Esophagus squamous epithelium (tissue), 4 donors: ENCODE data around the gene SH3PXD2B.

ENCODE experiments used
- POLR2A ChIP-seq, 4 donors: fragments of 450-650 bp; IDR thresholded peaks; one replicate each; pipeline ENCODE4 v1.6.1; 2017; ENCODE audit warnings: antibody characterized with exemption in 4 of 4, mild to moderate bottlenecking in 4 of 4, moderate library complexity in 3 of 4
- TF ChIP-seq, protein P1 (sequence below), 6 experiments: fragments of 450-650 bp in 4 of 6; fragments of 200-600 bp in 2 of 6; sonication (generic) in 2 of 6; IDR thresholded peaks; one replicate each; pipeline ENCODE4 v1.5.1; 2016 to 2019; ENCODE audit warnings: antibody characterized with exemption in 6 of 6, mild to moderate bottlenecking in 4 of 6, moderate library complexity in 4 of 6

GRCh38 chr5:172305380-172305779 is 148.9 kb downstream of the SH3PXD2B start:
- TF ChIP-seq, protein P1, sequence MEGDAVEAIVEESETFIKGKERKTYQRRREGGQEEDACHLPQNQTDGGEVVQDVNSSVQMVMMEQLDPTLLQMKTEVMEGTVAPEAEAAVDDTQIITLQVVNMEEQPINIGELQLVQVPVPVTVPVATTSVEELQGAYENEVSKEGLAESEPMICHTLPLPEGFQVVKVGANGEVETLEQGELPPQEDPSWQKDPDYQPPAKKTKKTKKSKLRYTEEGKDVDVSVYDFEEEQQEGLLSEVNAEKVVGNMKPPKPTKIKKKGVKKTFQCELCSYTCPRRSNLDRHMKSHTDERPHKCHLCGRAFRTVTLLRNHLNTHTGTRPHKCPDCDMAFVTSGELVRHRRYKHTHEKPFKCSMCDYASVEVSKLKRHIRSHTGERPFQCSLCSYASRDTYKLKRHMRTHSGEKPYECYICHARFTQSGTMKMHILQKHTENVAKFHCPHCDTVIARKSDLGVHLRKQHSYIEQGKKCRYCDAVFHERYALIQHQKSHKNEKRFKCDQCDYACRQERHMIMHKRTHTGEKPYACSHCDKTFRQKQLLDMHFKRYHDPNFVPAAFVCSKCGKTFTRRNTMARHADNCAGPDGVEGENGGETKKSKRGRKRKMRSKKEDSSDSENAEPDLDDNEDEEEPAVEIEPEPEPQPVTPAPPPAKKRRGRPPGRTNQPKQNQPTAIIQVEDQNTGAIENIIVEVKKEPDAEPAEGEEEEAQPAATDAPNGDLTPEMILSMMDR (IDR thresholded peaks at IDR 0.05) = no peak
- no peak for TF ChIP-seq POLR2A (IDR thresholded peaks at IDR 0.05)
